Upper lobe of right lung (tissue), 1 donor: ENCODE data around the gene BRI3BP. TPM values are rescaled to one million over a fixed set of nuclear protein-coding genes. Genes with fewer than 3 reads are reported as not detected.

Source experiments
- ATAC-seq: fragments of 200-7000 bp; cut with Tn5 transposase; one replicate; pipeline ENCODE4 v1.9.1; 2020; ENCODE audit warnings: mild to moderate bottlenecking, moderate library complexity
- DNase-seq: peaks from one replicate; pipeline ENCODE4 v3.0.0-alpha.2; 2020
- H3K27ac ChIP-seq: fragments of 200-600 bp; one replicate; pipeline ENCODE4 v1.8.0; 2022
- H3K27me3 ChIP-seq: fragments of 200-600 bp; one replicate; pipeline ENCODE4 v1.8.0; 2022; ENCODE audit warnings: mild to moderate bottlenecking
- H3K36me3 ChIP-seq: fragments of 200-600 bp; one replicate; pipeline ENCODE4 v1.8.0; 2022
- H3K4me1 ChIP-seq: fragments of 200-600 bp; one replicate; pipeline ENCODE4 v1.8.0; 2022
- H3K4me3 ChIP-seq: fragments of 200-600 bp; one replicate; pipeline ENCODE4 v1.8.0; 2022; ENCODE audit warnings: mild to moderate bottlenecking
- H3K9me3 ChIP-seq: fragments of 200-600 bp; one replicate; pipeline ENCODE4 v1.8.0; 2022
- CTCF ChIP-seq: fragments of 200-600 bp; IDR thresholded peaks from one replicate; pipeline ENCODE4 v1.8.0; 2022; ENCODE audit warnings: antibody characterized with exemption
- intact Hi-C: fragments of 100-400 bp; cut with DNase I; formaldehyde crosslinking; loops from one replicate; pipeline ENCODE4 v1.11.0; 2022
- total RNA-seq: library from RNA; stranded (reverse); fragmentation: NEBNext Ultra II Directional; extraction: Animal tissue kit (Norgen Biotek cat#: 25700); gene quantifications from one replicate; pipeline ENCODE4 v1.2.1, GENCODE V29; 2021
- donor health status: DM: no; HTN: yes; CAD: no; lungs with severe emphysema.

Gene BRI3BP
- total RNA-seq, 1 donor from 2014 or later = 8.2 TPM

- Histone ChIP-seq H3K9me3 (no peaks in the 10 kb centered on the region), H3K27ac (peak within 1 kb of the TSS; percentile 26), H3K4me3 (peak within 1 kb of the TSS; percentile 81), H3K27me3 (no peaks in the 10 kb centered on the region), H3K36me3 (no peaks in the 10 kb centered on the region), H3K4me1 (peaks cover 11% of the 10 kb centered on the region)
- TF ChIP-seq CTCF = no peak
- intact Hi-C loops = no loop called here
- ATAC-seq (peak; percentile 98), DNase-seq (peak; percentile 91)
Observed at GRCh38 chr12:125065021-125065918, 71.8 kb downstream of the BRI3BP start, which contains the start of gene AACS. TSS of gene AACS (plus strand) at chr12:125065435. CDS start at chr12:125065585, 150 bp downstream.

DNA sequence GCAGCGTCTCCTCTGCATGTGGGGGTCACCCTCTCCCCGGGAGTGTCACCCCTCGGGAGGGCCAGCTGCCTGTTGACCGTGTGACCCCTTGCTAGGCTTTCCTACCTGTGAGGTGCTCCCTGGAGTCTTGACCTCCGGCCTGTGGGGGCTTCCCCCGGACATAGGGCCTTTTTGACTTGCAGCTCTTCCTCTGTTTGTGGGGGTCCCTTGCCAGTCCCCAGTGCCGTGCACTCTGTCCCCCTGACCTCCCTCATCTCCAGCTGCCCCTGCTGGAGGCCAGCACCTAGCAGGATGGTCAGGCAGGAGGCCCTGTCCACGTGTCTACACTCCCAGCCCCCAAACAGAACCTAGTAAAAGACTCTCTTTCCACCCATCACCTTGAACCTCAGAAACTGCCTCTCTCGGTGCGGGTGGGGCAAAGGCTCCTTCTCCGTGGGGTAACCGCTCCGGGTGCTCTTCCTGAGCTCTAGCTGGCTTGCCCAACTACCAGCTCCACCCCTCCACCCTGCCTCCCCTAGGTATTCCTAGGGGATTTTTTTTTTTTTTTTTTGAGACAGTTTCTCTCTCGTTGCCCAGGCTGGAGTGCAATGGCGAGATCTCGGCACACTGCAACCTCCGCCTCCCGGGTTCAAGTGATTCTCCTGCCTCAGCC lies 72.6 kb downstream of the BRI3BP start:
- no peaks in the 10 kb centered on the region for H3K36me3 ChIP-seq
- TF ChIP-seq CTCF = no peak
- intact Hi-C loops = no loop called here
- H3K9me3 ChIP-seq = no peaks in the 10 kb centered on the region
- no peak for DNase-seq
- H3K27ac ChIP-seq = peak overlapping the region; percentile 26
- ATAC-seq = no peak
- H3K27me3 ChIP-seq = no peaks in the 10 kb centered on the region
- peak overlapping the region; percentile 81 for H3K4me3 ChIP-seq
- peaks cover 11% of the 10 kb centered on the region for H3K4me1 ChIP-seq

- peaks cover 11% of the 10 kb centered on the region for H3K4me1 ChIP-seq
- intact Hi-C loops = no loop called here
- H3K36me3 ChIP-seq = no peaks in the 10 kb centered on the region
- ATAC-seq (no peak), DNase-seq (no peak)
- TF ChIP-seq CTCF = no peak
- no peak overlapping the region for H3K4me3 ChIP-seq
- H3K9me3 ChIP-seq = no peaks in the 10 kb centered on the region
- no peak overlapping the region for H3K27ac ChIP-seq
- H3K27me3 ChIP-seq = no peaks in the 10 kb centered on the region
Observed at GRCh38 chr12:125068391-125068790, 74.9 kb downstream of the BRI3BP start.

- H3K4me3 ChIP-seq = no peak overlapping the region
- ATAC-seq (peak; percentile 1), DNase-seq (no peak)
- H3K36me3 ChIP-seq = no peaks in the 10 kb centered on the region
- H3K27ac ChIP-seq = no peak overlapping the region
- H3K27me3 ChIP-seq = no peaks in the 10 kb centered on the region
- intact Hi-C loops = no loop called here
- H3K4me1 ChIP-seq = peaks cover 8% of the 10 kb centered on the region
- no peaks in the 10 kb centered on the region for H3K9me3 ChIP-seq
- no peak for TF ChIP-seq CTCF
Observed at GRCh38 chr12:125069616-125070015, 76.2 kb downstream of the BRI3BP start.

DNA sequence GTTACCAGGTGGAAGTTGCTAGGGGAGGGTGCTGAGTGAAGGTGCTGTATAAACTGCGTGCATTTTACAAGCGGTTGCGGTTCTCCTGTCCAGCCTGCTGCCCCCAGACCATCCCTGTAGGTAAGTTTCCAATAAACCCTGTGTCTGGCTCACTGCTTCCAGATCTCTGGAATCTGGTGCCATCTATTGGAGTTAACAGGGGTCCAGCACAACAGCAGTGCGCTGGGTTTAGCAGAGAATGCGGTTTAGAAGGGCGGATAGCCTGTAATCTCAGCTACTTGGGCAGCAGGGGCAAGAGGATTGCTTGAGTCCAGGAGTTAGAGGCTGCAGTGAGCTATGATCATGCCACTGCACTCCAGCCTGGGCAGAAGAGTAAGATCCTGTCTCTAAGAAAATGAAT lies 76.7 kb downstream of the BRI3BP start:
- Histone ChIP-seq H3K4me3 (no peak overlapping the region), H3K36me3 (no peaks in the 10 kb centered on the region), H3K4me1 (peaks cover 4% of the 10 kb centered on the region), H3K27ac (no peak overlapping the region), H3K27me3 (no peaks in the 10 kb centered on the region), H3K9me3 (no peaks in the 10 kb centered on the region)
- no peak for TF ChIP-seq CTCF
- DNase-seq (no peak), ATAC-seq (no peak)
- intact Hi-C loops = no loop called here
